A673 (cell line): ENCODE data around the gene GLCE.
"Not testable (repeated sequence)": the region's sequence is repeated elsewhere in the genome, so short reads cannot be mapped to it uniquely, and the experiment has no call there.

ENCODE experiments used
- EZH2 ChIP-seq: fragments of 200-600 bp; sonication (generic); IDR thresholded peaks from 2 replicates; pipeline ENCODE4 v1.6.1; 2017; ENCODE audit warnings: borderline replicate concordance, low read depth, mild to moderate bottlenecking, mixed read lengths, antibody characterized with exemption, low read length; ENCODE audit not compliant: poor library complexity, severe bottlenecking
- TF ChIP-seq, protein P1 (sequence below): fragments of 300-800, 200-600 bp; sonication (generic); conservative IDR thresholded peaks from 2 replicates; pipeline ENCODE4 v1.5.1; 2017; ENCODE audit warnings: low read depth, mild to moderate bottlenecking, antibody characterized with exemption, low read length, moderate library complexity, mixed read lengths

DNA sequence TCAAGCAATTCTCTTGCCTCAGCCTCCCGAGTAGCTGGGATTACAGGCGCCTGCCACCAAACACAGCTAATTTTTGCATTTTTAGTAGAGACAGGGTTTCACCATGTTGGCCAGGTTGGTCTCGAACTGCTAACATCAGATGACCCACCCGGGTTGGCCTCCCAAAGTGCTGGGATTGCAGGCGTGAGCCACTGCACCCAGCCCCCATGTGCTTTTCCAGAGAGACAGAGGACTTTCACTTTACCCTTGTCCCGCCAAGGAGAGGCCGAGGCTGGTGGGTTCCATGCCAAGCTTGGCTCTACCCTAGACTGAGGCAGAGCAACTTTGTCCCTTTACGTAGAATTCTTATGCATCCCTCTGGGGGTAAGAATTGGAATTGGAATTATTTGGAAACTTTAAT is 140.7 kb downstream of the GLCE start:
- TF ChIP-seq EZH2, result not testable (repeated sequence)
- TF ChIP-seq, protein P1, sequence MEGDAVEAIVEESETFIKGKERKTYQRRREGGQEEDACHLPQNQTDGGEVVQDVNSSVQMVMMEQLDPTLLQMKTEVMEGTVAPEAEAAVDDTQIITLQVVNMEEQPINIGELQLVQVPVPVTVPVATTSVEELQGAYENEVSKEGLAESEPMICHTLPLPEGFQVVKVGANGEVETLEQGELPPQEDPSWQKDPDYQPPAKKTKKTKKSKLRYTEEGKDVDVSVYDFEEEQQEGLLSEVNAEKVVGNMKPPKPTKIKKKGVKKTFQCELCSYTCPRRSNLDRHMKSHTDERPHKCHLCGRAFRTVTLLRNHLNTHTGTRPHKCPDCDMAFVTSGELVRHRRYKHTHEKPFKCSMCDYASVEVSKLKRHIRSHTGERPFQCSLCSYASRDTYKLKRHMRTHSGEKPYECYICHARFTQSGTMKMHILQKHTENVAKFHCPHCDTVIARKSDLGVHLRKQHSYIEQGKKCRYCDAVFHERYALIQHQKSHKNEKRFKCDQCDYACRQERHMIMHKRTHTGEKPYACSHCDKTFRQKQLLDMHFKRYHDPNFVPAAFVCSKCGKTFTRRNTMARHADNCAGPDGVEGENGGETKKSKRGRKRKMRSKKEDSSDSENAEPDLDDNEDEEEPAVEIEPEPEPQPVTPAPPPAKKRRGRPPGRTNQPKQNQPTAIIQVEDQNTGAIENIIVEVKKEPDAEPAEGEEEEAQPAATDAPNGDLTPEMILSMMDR, result 0 out of 2 replicates have a peak, but pooled peaks have one; percentile 9
